IPS-11a (cell line): ENCODE measurements around the gene CAB39L.
"Not testable (repeated sequence)": the region's sequence is repeated elsewhere in the genome, so short reads cannot be mapped to it uniquely, and the experiment has no call there.

ENCODE experiments used
- H3K4me3 ChIP-seq: one replicate; pipeline ENCODE4 v1.5.1; 2013; ENCODE audit warnings: low read depth, low read length, control low read depth

CAB39L gene

GRCh38 chr13:49353908-49354307 lies 90.0 kb downstream of the CAB39L start:
- H3K4me3 ChIP-seq: no peak overlapping the region

DNA sequence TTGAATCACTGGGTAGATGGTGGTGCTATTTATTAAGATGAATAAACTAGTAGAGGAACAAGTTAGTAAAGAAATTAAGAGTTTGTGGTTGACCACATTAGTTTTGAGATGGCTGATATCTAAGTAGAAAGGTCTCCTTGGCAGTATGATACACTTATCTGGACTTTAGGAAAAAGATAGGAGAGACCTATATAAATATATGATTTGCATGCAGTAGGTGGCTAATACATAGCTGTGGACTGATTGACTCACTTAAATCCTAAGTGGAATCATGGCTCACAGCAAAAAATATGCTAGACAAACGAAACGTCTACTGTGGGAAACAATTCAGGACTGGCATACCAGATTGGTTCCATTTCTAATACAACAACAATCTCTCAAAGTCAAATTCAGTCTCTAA lies 92.0 kb downstream of the CAB39L start:
- H3K4me3 ChIP-seq: no peak overlapping the region

DNA sequence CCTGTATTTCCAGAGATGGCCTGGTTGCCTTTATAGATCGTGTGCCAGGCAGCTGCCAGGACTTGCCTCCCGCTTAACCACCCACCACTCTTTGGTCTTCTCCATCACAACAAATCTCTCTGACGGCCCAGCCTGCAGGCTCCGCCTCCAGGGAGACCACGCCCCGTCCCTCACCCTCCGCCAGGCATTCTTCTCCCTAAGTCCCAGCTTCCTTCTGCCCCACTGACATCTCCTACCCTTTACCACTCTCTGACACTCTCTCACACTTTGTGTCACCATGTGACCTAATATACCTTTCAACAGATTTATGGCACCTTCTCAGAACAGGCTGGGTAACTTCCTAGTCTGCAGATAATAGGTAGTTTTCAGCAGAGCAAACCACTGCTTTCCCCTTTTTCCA lies 95.1 kb downstream of the CAB39L start:
- H3K4me3 ChIP-seq: no peak overlapping the region

DNA sequence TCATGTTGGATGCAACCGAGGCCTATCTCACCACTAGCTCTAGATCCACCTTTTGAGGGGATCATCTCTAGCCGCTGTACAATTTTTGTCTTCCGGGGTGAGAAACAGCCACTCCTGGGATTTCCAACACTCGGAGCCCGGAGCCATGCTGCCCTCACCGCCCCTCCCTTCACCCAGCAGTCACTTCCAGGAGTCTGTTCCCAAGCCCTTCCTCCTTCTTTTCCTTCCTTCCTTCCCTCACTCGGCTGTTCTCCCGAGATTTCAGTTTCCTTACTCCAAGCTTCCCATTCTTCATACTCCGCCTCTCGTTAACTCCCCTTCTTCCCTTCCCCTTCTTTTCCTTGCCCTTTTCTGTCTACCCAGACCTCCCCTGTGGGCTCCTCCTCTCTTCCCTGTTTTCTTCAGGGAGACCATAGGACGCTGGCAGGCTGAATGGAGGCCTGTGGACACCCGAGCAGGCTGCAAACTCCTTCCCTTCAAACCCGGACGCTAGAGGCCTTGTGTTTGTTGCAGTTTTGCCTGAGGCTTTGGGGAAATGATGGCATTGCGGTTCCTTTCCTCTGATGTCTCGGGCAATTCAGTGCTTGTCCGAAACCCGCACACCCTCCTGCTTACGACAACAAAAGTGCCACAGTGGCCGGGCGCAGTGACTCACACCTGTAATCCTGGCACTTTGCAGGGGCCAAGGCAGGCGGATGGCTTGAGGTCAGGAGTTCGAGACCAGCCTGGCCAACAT lies 96.0 kb downstream of the CAB39L start:
- H3K4me3 ChIP-seq: no peak overlapping the region

- H3K4me3 ChIP-seq: no peak overlapping the region
These were observed 97.4 kb downstream of the CAB39L start for GRCh38 chr13:49346460-49346859.

DNA sequence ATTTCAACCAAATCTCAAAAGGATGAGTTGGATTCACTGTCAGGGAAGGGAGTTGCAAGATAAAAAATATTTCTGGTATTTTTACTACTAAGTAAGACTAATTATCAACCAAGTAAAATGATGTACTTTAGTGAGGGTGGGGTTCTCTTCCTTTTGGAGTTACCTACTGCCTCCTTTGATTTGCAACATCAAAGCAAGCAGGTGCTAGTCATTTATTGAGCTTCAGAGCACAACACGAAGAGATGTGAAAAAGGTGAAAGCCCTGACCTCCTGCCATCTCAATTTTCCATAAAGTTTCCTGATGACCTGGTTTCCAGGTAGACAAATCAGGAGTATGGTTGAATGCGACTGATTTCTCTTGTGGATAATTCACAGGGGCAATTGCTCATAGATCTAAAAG lies 100.1 kb downstream of the CAB39L start:
- H3K4me3 ChIP-seq: no peak overlapping the region

- no peak overlapping the region for H3K4me3 ChIP-seq
These were observed 100.6 kb downstream of the CAB39L start for GRCh38 chr13:49343255-49343654.

DNA sequence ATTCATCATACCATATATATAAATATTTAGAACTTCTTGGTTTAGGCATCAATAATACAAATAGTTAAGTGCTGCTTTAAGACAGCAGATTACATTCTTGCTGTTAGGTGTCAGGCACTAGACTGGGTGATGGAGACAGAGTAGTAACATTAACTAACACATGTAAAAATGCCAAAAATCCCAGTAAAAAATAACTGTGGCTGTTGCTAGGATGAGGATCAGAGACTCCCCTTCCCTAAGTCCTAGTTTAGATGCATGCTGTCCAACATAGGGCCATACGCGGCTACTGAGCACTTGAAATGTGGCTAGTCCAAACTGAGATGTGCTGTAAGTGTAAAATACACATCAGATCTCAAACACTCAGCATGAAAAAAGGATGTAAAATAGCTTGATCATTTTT lies 101.4 kb downstream of the CAB39L start:
- no peak overlapping the region for H3K4me3 ChIP-seq

DNA sequence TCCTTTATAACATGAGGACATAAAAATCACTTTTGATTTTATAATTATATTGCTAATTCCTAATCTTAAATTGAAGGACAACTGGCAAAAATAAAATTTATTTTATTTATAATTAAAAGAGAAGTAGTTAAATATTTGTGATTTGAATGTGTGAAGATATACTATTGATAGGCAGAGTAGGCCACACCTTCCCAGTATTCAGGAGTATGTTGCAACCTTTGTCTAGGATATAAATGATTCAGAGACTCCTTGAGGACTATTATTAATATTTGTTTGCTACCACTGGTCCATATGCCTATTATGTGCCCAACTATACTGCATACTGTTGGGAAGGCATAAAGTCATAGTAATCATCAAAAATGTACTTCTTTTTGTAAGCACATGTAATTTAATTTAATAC lies 101.9 kb downstream of the CAB39L start:
- H3K4me3 ChIP-seq: no peak overlapping the region

- no peak overlapping the region for H3K4me3 ChIP-seq
These were observed 102.3 kb downstream of the CAB39L start for GRCh38 chr13:49341517-49341916.

DNA sequence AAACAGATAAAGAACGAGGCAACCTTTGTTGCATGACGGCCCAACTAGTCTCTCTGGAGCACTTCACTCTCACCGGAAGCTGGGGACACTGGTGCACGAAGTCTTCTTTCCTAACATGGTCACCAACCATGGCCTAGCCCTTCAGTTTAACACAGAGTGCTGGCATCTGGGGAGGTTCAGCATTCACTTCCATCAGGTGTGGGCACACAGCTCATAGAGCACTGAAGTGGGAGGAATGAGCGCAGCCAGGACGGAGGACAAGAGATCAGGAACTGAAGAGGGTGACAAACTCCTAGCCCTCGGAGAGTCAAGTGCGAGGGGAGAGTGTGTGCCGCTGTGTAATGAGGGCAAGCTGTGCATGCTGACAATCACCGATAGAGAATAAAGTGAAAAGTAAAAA lies 103.7 kb downstream of the CAB39L start:
- no peak overlapping the region for H3K4me3 ChIP-seq

DNA sequence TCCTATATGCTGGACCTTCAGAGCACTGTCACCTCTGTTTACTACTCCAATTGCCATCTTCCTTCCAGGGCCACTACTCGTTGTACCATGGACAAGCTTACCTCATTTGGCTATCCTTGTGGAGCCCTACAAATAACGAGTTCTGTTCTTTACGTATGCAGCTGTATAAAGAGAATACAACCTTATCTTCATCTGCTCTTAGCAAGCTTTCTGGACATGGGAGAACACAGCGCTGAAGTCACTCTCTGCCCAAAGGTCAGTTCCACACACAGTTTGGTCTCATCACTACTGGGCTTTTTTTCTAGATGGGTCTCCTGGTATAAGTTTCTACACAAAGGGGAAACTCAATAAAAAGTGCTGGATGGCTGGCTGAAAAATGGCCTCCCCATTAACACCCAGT lies 107.2 kb downstream of the CAB39L start:
- H3K4me3 ChIP-seq: no peak overlapping the region

DNA sequence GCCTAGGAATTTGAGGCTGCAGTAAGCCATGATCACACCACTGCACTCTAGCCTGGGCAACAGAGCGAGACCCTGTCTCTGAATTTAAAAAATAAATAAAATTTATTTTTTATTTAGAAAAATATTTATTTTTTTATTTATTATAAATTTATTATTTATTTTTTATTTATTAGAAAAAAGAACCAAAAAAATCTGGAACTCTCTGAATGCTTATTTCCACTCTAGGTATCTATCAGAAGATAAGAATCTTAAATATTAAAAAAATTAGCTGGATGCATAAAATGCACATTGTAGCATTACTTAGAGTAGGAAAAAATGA lies 113.4 kb downstream of the CAB39L start:
- H3K4me3 ChIP-seq: no peak overlapping the region

DNA sequence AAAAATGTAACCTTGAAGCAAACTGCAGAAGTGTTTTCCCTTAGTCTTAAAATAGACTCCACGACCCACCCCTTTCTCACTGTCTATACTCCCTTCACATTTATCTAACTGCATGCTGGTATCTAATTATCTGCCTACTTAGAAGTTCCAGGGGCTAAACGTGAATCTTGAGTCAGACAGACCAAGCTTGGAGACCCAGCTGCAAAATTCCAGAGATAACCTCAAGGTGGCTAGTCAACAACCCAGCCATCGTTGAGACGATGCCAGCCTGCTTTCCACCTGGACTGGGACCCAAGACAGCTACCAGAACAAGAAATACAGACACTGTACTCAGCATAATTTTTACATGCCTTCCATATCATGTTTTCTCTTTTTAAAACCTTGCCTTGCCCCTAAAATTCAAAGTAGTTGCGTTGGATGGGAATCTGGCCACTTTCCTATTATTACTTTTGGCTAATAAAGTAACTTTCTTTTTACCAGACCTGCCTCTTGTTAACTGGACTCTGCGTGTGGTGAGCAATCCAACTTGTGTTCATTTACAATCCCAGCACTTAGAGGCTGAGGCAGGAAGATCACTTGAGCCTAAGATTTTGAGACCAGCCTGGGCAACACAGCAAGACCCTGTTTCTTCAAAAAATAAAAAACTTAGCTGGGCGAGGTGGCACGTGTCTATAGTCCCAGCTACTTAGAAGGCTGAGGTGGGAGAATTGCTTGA lies 113.9 kb downstream of the CAB39L start:
- H3K4me3 ChIP-seq: no peak overlapping the region

- H3K4me3 ChIP-seq: not testable (repeated sequence)
These were observed 116.7 kb downstream of the CAB39L start for GRCh38 chr13:49327145-49327544.

DNA sequence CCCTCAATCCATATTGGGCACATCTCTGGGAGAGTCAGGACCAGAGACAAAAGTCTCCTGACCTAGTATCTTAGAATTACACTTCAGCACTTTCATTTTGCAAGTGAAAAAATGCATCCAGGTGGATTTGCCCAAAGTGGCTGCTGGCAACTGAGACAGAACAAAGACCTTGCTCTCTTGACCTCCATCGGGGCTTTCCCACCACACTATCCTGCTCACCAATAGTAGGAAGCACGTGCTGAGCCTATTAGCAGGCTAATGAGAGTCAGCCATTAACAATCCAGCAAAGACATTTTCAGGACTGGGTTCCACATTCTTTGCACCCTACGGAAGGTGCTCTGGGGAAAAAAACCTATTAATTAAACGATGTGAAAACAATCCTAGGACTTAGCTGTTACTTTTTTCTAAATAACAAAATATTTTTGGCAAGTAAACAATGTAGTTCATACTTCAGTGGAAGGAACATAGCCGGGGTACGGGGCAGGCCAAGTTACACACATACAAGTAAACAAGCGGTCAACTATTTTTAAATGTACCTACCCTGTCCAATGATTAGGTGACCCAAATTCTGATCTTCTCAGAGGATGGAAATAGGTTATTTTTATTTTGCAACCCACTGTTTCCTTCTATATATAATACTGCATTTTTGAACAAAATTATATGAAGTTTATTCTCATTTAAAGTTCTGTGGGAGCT lies 117.5 kb downstream of the CAB39L start:
- no peak overlapping the region for H3K4me3 ChIP-seq

GRCh38 chr13:49323344-49323743 lies 120.5 kb downstream of the CAB39L start:
- no peak overlapping the region for H3K4me3 ChIP-seq

GRCh38 chr13:49322702-49323101 lies 121.2 kb downstream of the CAB39L start:
- H3K4me3 ChIP-seq: no peak overlapping the region

- no peak overlapping the region for H3K4me3 ChIP-seq
These were observed 122.9 kb downstream of the CAB39L start for GRCh38 chr13:49320975-49321374.

DNA sequence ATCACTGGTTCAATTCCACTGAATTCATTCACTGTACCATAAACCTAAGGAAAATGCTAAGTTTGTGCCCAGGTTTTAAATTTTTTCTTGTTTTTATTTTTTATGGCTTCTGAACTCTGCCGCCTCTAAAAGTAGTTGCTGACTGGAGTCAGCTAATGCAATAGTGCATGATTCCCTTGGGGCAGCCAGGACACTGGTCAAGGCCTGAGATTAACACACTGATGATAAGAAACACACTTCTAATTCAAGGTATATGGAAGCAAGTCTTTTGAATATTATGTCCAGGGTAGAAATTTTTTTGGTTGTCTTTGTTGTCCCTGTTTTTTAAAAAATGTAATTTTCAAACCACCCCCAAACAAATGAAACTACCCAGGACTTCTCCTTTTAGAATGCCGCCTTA lies 123.9 kb downstream of the CAB39L start:
- no peak overlapping the region for H3K4me3 ChIP-seq

- H3K4me3 ChIP-seq: no peak overlapping the region
These were observed 124.3 kb downstream of the CAB39L start for GRCh38 chr13:49319551-49319950.

- H3K4me3 ChIP-seq: no peak overlapping the region
These were observed 127.9 kb downstream of the CAB39L start for GRCh38 chr13:49315756-49316482.
